ENCODE measurements around the gene PLEKHA4. TPM values are rescaled to one million over a fixed set of nuclear protein-coding genes. Genes with fewer than 3 reads are reported as not detected.

Gene PLEKHA4
- total and polyA plus RNA-seq, 2 of the 13 experiments (the other 11 are each of a cell fraction or from before 2014, with no cell fraction given), result 4.8 to 6.0 TPM

- TF ChIP-seq MAFF (IDR thresholded peaks at IDR 0.05; ENCODE audit: low read depth, low read length), result peak; percentile 100
- 0 out of 2 replicates have a peak, but pooled peaks have one; percentile 38 for TF ChIP-seq ZNF264 (CRISPR knock-in tag; IDR thresholded peaks at IDR 0.05)
- no peak for TF ChIP-seq NFE2L1 (CRISPR knock-in tag; IDR thresholded peaks at IDR 0.05; ENCODE audit: borderline replicate concordance)
- no peak for TF ChIP-seq ZNF20 (CRISPR knock-in tag; IDR thresholded peaks at IDR 0.05)
- TF ChIP-seq ZNF350 (CRISPR knock-in tag; IDR thresholded peaks at IDR 0.05; ENCODE audit: borderline replicate concordance, low read depth), result 0 out of 2 replicates have a peak, but pooled peaks have one; percentile 22
- TF ChIP-seq KLF16 (CRISPR knock-in tag; IDR thresholded peaks at IDR 0.05), result peak in 1 of 2 experiments; percentile 69; a peak in 2 of 4 replicates
- no peak for TF ChIP-seq SP140L (CRISPR knock-in tag; IDR thresholded peaks at IDR 0.05; ENCODE audit: borderline replicate concordance)
- peak; percentile 60 for TF ChIP-seq SALL1 (CRISPR knock-in tag; IDR thresholded peaks at IDR 0.05)
- TF ChIP-seq MEF2D (CRISPR knock-in tag; IDR thresholded peaks at IDR 0.05), result peak; percentile 84
- TF ChIP-seq E2F5 (CRISPR knock-in tag; conservative IDR thresholded peaks at IDR 0.05), result no peak; the same call in 1 of the 2 replicates
- TF ChIP-seq FOXP4 (CRISPR knock-in tag; IDR thresholded peaks at IDR 0.05), result peak; percentile 68
- no peak for TF ChIP-seq ZHX2 (IDR thresholded peaks at IDR 0.05; ENCODE audit: low read depth)
- TF ChIP-seq ZHX2 (CRISPR knock-in tag; IDR thresholded peaks at IDR 0.05; ENCODE audit: borderline replicate concordance), result no peak
- no peak for TF ChIP-seq AHR (CRISPR knock-in tag; IDR thresholded peaks at IDR 0.05)
- TF ChIP-seq ATF6 (CRISPR knock-in tag; conservative IDR thresholded peaks at IDR 0.05), result no peak
- TF ChIP-seq HOXA7 (CRISPR knock-in tag; IDR thresholded peaks at IDR 0.05), result no peak
- no peak; the same call in 1 of the 2 replicates for TF ChIP-seq SUZ12 (IDR thresholded peaks at IDR 0.05; ENCODE audit: low read depth, low read length)
- no peak; the same call in 1 of the 2 replicates for TF ChIP-seq TBX2 (CRISPR knock-in tag; IDR thresholded peaks at IDR 0.05; ENCODE audit: borderline replicate concordance)
- peak; percentile 92 for TF ChIP-seq BRD4 (CRISPR knock-in tag; IDR thresholded peaks at IDR 0.05)
Observed at GRCh38 chr19:48806818-48807589, 61.4 kb downstream of the PLEKHA4 start (continued).
